ENCODE measurements around the gene MBNL2.
A peak's percentile ranks its signal among the peaks of the same experiment; 100 is the strongest.

The MBNL2 gene

GRCh38 chr13:97437729-97438128 lies 215.6 kb downstream of the MBNL2 start:
- no peak for DNase-seq (ENCODE audit: low read depth)
- TF ChIP-seq CTCF (conservative IDR thresholded peaks at IDR 0.05; ENCODE audit: low read depth, low read length) = no peak
- H3K4me3 ChIP-seq (ENCODE audit: low read depth, low read length) = no peak overlapping the region

- TF ChIP-seq CTCF (conservative IDR thresholded peaks at IDR 0.05; ENCODE audit: low read depth, low read length) = no peak
- peak; percentile 64 for DNase-seq (ENCODE audit: low read depth)
- H3K4me3 ChIP-seq (ENCODE audit: low read depth, low read length) = no peak overlapping the region
These were observed 216.9 kb downstream of the MBNL2 start for GRCh38 chr13:97438856-97439595.

DNA sequence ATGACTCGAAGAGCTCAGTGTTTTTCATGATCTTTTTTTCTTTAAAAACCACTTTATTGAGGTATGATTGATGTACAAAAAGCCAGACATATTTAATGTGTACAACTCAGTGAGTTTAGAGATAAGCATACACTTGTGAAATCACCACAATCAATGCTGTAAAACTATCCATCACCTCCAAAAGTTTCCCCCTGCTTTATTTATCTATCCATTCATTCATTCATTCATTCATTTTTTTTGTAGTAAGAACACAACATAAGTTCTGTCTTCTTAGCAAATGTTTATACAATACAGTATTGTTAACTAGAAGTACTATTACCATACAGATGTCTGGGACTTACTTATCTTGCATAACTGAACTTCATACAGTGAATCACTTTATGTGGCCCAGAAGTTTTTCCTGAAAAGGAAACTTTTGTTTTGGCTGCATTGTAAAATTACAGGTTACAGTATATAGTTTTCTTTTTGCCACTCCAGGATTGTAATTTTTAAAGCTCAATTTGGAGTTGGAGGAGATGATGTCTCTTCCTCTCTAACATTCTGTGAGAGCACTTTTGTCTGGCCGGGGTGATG lies 218.6 kb downstream of the MBNL2 start:
- no peak overlapping the region for H3K4me3 ChIP-seq (ENCODE audit: low read depth, low read length)
- TF ChIP-seq CTCF (conservative IDR thresholded peaks at IDR 0.05; ENCODE audit: low read depth, low read length) = no peak
- DNase-seq (ENCODE audit: low read depth) = peak; percentile 38

DNA sequence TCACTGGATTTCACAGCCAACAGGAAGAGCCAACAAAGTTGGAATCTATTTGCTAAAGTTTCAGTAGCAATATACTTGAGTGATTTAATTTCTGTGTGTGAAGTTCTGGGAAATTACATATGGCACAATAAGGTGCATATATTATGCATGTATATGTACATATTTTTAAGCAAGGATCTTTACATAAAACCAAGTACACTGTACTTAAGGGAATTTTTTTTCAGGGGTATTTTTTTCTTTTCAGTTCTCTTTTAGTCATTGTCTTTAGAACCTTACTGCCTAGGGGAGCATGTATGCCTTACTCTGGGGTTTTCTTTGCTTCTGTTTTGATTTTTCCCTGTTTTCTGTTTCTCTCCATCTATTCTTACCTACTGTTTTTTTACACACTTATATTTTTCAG lies 219.2 kb downstream of the MBNL2 start:
- no peak for TF ChIP-seq CTCF (conservative IDR thresholded peaks at IDR 0.05; ENCODE audit: low read depth, low read length)
- no peak for DNase-seq (ENCODE audit: low read depth)
- H3K4me3 ChIP-seq (ENCODE audit: low read depth, low read length) = no peak overlapping the region
